ENCODE measurements around the gene SPACA5B. TPM values are rescaled to one million over a fixed set of nuclear protein-coding genes. Genes with fewer than 3 reads are reported as not detected.
"Not testable (repeated sequence)": the region's sequence is repeated elsewhere in the genome, so short reads cannot be mapped to it uniquely, and the experiment has no call there.

Gene SPACA5B
- total and polyA plus RNA-seq, 4 donors = not detected

DNA sequence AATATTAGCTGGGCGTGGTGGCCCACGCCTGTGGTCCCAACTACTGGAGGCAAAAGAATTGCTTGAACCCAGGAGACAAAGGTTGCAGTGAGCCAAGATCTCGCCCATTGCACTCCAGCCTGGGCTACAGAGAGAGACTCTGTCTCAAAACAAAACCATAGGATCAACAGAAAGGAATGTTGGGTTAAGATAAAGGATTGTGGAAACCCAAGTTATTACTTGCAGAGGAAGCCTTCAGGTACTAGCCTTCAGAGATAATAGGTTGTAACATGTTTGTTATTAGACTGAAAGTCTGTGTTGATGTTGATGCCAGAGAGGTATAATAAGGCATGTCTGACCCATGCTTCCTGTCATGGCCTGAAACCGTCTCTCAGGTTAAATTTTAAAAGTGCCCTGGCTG is 49.3 kb downstream of the SPACA5B start:
- DNase-seq (ENCODE audit: low spot score) = no peak
- Histone ChIP-seq H3K27me3 (ENCODE audit: control insufficient read depth in 4 of 4, insufficient read depth in 4 of 4, low read length in 3 of 4) (no peaks in the 10 kb centered on the region), H3K27ac (ENCODE audit: low read depth in 1 of 2, low read length in 2 of 2) (no peak overlapping the region), H3K4me3 (ENCODE audit: low read depth in 1 of 3, low read length in 3 of 3) (no peak overlapping the region), H3K9ac (ENCODE audit: low read depth in 1 of 2, low read length in 2 of 2) (no peak overlapping the region), H3K4me1 (ENCODE audit: control insufficient read depth in 4 of 4, insufficient read depth in 4 of 4, low read length in 3 of 4) (no peaks in the 10 kb centered on the region), H3K36me3 (ENCODE audit: control insufficient read depth in 4 of 4, insufficient read depth in 3 of 4, low read depth in 1 of 4, low read length in 3 of 4) (no peaks in the 10 kb centered on the region), H3K9me3 (ENCODE audit: control insufficient read depth in 4 of 4, low read length in 3 of 4) (no peaks in the 10 kb centered on the region)
- TF ChIP-seq TAF1 (conservative IDR thresholded peaks at IDR 0.05) = no peak
- WGBS = 86% methylated on average over 4 of the region's 4 CpGs

DNA sequence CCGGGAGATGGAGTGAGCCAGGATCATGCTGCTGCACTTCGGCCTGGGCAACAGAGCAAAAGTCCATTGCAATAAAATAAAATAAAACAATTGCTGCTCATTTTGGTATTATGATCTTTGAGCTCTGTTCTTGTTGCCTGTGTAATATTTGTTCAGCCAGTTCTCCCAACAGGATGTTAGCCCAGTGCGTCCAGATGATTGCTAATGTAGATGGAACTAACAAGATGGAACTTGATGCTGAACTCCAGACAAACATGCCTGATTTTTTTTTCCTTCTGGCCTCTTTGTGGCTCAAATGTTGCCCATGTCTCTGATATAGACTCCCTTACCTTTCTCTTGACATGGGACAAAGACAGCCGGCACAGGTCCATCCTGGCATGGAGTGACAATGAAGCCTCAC is 50.4 kb downstream of the SPACA5B start:
- DNase-seq (ENCODE audit: low spot score) = no peak
- WGBS = 89% methylated on average over 4 of the region's 4 CpGs
- H3K4me1 ChIP-seq (ENCODE audit: control insufficient read depth in 4 of 4, insufficient read depth in 4 of 4, low read length in 3 of 4) = no peaks in the 10 kb centered on the region

DNA sequence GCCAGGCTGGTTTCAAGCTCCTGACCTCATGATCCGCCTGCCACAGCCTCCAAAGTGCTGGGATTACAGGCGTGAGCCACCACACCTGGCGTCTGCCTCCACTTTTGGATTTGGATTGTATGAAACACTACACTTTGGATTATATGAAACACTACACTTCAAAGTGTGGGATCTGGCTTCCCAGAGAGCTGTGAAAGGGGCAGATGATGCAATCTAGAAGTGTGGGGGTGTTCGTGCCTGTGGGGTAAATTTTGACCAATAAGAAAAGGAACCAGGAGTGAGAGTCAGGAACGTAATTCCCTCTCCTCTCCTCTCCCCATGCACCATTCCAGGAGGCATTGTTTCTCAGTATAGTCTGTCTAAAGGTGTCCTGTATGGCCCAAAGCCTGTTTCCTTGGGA is 51.5 kb downstream of the SPACA5B start:
- not testable (repeated sequence) for H3K9me3 ChIP-seq (ENCODE audit: control insufficient read depth in 4 of 4, low read length in 3 of 4); H3K4me3 ChIP-seq (ENCODE audit: low read depth in 1 of 3, low read length in 3 of 3); DNase-seq (ENCODE audit: low spot score); H3K36me3 ChIP-seq (ENCODE audit: control insufficient read depth in 4 of 4, insufficient read depth in 3 of 4, low read depth in 1 of 4, low read length in 3 of 4); H3K9ac ChIP-seq (ENCODE audit: low read depth in 1 of 2, low read length in 2 of 2); H3K27me3 ChIP-seq (ENCODE audit: control insufficient read depth in 4 of 4, insufficient read depth in 4 of 4, low read length in 3 of 4); H3K27ac ChIP-seq (ENCODE audit: low read depth in 1 of 2, low read length in 2 of 2); H3K4me1 ChIP-seq (ENCODE audit: control insufficient read depth in 4 of 4, insufficient read depth in 4 of 4, low read length in 3 of 4)
- WGBS = 69% methylated on average over 5 of the region's 5 CpGs

More for the DNA sequence above, 50.4 kb downstream of the SPACA5B start:
- no peak overlapping the region for H3K9ac ChIP-seq (ENCODE audit: low read depth in 1 of 2, low read length in 2 of 2)
- H3K27ac ChIP-seq (ENCODE audit: low read depth in 1 of 2, low read length in 2 of 2) = no peak overlapping the region
- no peaks in the 10 kb centered on the region for H3K9me3 ChIP-seq (ENCODE audit: control insufficient read depth in 4 of 4, low read length in 3 of 4)
- no peak overlapping the region for H3K4me3 ChIP-seq (ENCODE audit: low read depth in 1 of 3, low read length in 3 of 3)
- no peak for TF ChIP-seq NR2F2 (IDR thresholded peaks at IDR 0.05)
- no peak for TF ChIP-seq GABPA (IDR thresholded peaks at IDR 0.05 in 1 of 2, conservative IDR thresholded peaks at IDR 0.05 in 1 of 2)
- TF ChIP-seq, protein P1, sequence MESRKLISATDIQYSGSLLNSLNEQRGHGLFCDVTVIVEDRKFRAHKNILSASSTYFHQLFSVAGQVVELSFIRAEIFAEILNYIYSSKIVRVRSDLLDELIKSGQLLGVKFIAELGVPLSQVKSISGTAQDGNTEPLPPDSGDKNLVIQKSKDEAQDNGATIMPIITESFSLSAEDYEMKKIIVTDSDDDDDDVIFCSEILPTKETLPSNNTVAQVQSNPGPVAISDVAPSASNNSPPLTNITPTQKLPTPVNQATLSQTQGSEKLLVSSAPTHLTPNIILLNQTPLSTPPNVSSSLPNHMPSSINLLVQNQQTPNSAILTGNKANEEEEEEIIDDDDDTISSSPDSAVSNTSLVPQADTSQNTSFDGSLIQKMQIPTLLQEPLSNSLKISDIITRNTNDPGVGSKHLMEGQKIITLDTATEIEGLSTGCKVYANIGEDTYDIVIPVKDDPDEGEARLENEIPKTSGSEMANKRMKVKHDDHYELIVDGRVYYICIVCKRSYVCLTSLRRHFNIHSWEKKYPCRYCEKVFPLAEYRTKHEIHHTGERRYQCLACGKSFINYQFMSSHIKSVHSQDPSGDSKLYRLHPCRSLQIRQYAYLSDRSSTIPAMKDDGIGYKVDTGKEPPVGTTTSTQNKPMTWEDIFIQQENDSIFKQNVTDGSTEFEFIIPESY (IDR thresholded peaks at IDR 0.05) = no peak
- TF ChIP-seq, protein P2, sequence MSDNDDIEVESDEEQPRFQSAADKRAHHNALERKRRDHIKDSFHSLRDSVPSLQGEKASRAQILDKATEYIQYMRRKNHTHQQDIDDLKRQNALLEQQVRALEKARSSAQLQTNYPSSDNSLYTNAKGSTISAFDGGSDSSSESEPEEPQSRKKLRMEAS (IDR thresholded peaks at IDR 0.05) = no peak
- TF ChIP-seq JUND (IDR thresholded peaks at IDR 0.05) = no peak
- TF ChIP-seq, protein P3, sequence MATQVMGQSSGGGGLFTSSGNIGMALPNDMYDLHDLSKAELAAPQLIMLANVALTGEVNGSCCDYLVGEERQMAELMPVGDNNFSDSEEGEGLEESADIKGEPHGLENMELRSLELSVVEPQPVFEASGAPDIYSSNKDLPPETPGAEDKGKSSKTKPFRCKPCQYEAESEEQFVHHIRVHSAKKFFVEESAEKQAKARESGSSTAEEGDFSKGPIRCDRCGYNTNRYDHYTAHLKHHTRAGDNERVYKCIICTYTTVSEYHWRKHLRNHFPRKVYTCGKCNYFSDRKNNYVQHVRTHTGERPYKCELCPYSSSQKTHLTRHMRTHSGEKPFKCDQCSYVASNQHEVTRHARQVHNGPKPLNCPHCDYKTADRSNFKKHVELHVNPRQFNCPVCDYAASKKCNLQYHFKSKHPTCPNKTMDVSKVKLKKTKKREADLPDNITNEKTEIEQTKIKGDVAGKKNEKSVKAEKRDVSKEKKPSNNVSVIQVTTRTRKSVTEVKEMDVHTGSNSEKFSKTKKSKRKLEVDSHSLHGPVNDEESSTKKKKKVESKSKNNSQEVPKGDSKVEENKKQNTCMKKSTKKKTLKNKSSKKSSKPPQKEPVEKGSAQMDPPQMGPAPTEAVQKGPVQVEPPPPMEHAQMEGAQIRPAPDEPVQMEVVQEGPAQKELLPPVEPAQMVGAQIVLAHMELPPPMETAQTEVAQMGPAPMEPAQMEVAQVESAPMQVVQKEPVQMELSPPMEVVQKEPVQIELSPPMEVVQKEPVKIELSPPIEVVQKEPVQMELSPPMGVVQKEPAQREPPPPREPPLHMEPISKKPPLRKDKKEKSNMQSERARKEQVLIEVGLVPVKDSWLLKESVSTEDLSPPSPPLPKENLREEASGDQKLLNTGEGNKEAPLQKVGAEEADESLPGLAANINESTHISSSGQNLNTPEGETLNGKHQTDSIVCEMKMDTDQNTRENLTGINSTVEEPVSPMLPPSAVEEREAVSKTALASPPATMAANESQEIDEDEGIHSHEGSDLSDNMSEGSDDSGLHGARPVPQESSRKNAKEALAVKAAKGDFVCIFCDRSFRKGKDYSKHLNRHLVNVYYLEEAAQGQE (IDR thresholded peaks at IDR 0.05) = no peak
- TF ChIP-seq RAD21 (IDR thresholded peaks at IDR 0.05) = no peak
- TF ChIP-seq, protein P4, sequence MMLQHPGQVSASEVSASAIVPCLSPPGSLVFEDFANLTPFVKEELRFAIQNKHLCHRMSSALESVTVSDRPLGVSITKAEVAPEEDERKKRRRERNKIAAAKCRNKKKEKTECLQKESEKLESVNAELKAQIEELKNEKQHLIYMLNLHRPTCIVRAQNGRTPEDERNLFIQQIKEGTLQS (IDR thresholded peaks at IDR 0.05) = no peak
- no peak for TF ChIP-seq YY1 (IDR thresholded peaks at IDR 0.05)
- no peak for TF ChIP-seq HNF4A (conservative IDR thresholded peaks at IDR 0.05)
- TF ChIP-seq TAF1 (conservative IDR thresholded peaks at IDR 0.05) = no peak
- H3K36me3 ChIP-seq (ENCODE audit: control insufficient read depth in 4 of 4, insufficient read depth in 3 of 4, low read depth in 1 of 4, low read length in 3 of 4) = no peaks in the 10 kb centered on the region
- no peaks in the 10 kb centered on the region for H3K27me3 ChIP-seq (ENCODE audit: control insufficient read depth in 4 of 4, insufficient read depth in 4 of 4, low read length in 3 of 4)

Small RNA genes lying within 50 kb of the gene (small RNA-seq; reads per million reads assigned to genes)
- not detected for gene AC245047.7
- not detected for gene RNU6-707P

Other genes starting within 250 kb of the SPACA5B start
- 1 to 10 TPM; 3.1 TPM for gene ZNF182, start 126.6 kb upstream of the SPACA5B start, total RNA-seq
- gene ZNF182, start 126.6 kb upstream of the SPACA5B start, polyA plus RNA-seq = 1 to 10 TPM in 1 of 2 donors, under 1 TPM in 1; 0.97 to 1.3 TPM
- not detected for gene SPACA5, start 123.6 kb upstream of the SPACA5B start, total RNA-seq
- not detected for gene SPACA5, start 123.6 kb upstream of the SPACA5B start, polyA plus RNA-seq
- gene ZNF630, start 59.0 kb upstream of the SPACA5B start, total RNA-seq = under 1 TPM; 0.75 to 0.79 TPM
- gene ZNF630, start 59.0 kb upstream of the SPACA5B start, polyA plus RNA-seq = under 1 TPM; 0.30 to 0.65 TPM
- gene SSX5, start 66.2 kb downstream of the SPACA5B start, total RNA-seq = not detected
- gene SSX5, start 66.2 kb downstream of the SPACA5B start, polyA plus RNA-seq = not detected
- not detected for gene SSX1, start 124.8 kb downstream of the SPACA5B start, total RNA-seq
- gene SSX1, start 124.8 kb downstream of the SPACA5B start, polyA plus RNA-seq = not detected
- gene SSX3, start 226.1 kb downstream of the SPACA5B start, total RNA-seq = not detected
- not detected for gene SSX3, start 226.1 kb downstream of the SPACA5B start, polyA plus RNA-seq

Measured in liver (tissue), 10 donors.